HEK293T (cell line): ENCODE results near the gene PPP2R3A.

Source experiments
- FOXA1 ChIP-seq: fragments of 450-650 bp; IDR thresholded peaks from 2 replicates; pipeline ENCODE4 v1.6.1; 2016; ENCODE audit warnings: mild to moderate bottlenecking
- HDGF ChIP-seq: fragments of 450-650 bp; IDR thresholded peaks from 2 replicates; pipeline ENCODE4 v1.6.1; 2017; ENCODE audit warnings: antibody characterized with exemption, borderline replicate concordance
- LEF1 ChIP-seq: fragments of 450-650 bp; IDR thresholded peaks from 2 replicates; pipeline ENCODE4 v1.6.1; 2017; ENCODE audit warnings: mild to moderate bottlenecking, borderline replicate concordance

DNA sequence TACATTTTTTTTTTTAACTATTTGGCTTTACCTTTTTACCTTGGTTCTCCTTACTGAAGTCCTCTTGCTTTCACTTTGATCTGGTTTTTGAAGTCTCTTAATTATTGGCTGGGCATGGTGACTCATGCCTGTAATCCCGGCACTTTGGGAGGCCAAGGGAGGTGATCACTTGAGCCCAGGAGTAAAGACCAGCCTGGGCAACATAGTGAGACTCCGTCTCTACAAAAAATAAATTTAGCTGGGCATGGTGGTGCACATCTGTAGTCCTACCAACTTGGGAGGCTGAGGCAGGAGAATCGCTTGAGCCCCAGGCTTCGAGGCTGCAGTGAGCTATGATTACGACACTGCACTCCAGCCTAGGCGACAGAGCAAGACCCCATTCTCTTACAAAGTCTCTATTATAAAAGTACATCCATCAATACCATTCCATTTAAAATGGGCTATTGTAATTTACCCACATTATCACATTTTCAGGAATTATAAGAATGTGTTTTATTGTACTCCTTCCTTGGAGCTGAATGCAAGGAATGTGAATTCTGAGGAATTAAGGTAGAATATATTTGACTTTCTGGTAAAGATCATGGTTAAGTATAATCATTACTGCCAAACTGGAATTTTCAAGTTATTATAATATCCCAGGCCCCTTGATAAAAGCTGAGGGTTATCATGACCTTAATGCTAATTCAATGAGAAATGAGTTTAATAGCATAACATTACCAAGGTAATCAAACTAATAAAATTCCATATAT is 181.6 kb downstream of the PPP2R3A start:
- TF ChIP-seq FOXA1 (no peak), HDGF (no peak), LEF1 (no peak)
